HEK293 (cell line): Measurements from ENCODE around the gene NAV1.

Source experiments
- CTCF ChIA-PET: fragments of 350-600 bp; formaldehyde crosslinking; extraction: SDS; loops from one replicate; lab custom pipeline; 2021; ENCODE audit warnings: antibody characterized with exemption; lab: Yijun Ruan, JAX
- POLR2A ChIA-PET: fragments of 300-600 bp; formaldehyde crosslinking; extraction: SDS; loops from one replicate; lab custom pipeline; 2020; ENCODE audit warnings: antibody characterized with exemption, inconsistent platforms; lab: Yijun Ruan, JAX
- H3K27ac ChIP-seq: fragments of 200-500 bp; sonication (Bioruptor generic); 2 replicates; pipeline ENCODE4 v1.5.1; 2014; ENCODE audit warnings: low read depth, low read length, control low read depth, inconsistent platforms; ENCODE audit errors: extremely low read depth
- H3K36me3 ChIP-seq, 2 experiments: fragments of 200-500 bp in 1 of 2; sonication (Bioruptor generic) in 1 of 2; 1 replicate in 1 of 2; 2 replicates in 1 of 2; pipeline ENCODE4 v1.5.1; 2014 to 2017; ENCODE audit warnings: inconsistent platforms in 2 of 2, low read length in 2 of 2; ENCODE audit not compliant: control insufficient read depth in 2 of 2, insufficient read depth in 1 of 2
- H3K4me1 ChIP-seq: fragments of 200-500 bp; sonication (Bioruptor generic); 2 replicates; pipeline ENCODE4 v1.5.1; 2014; ENCODE audit warnings: mild to moderate bottlenecking, low read length, inconsistent platforms; ENCODE audit not compliant: control insufficient read depth, insufficient read depth
- H3K4me3 ChIP-seq: 2 replicates; pipeline ENCODE4 v1.5.1; 2011; ENCODE audit warnings: low read depth, mild to moderate bottlenecking, control low read depth, low read length, moderate library complexity
- H3K9me3 ChIP-seq: fragments of 200-500 bp; sonication (Bioruptor generic); 2 replicates; pipeline ENCODE4 v1.5.1; 2014; ENCODE audit warnings: low read depth, low read length, inconsistent platforms; ENCODE audit not compliant: control insufficient read depth, insufficient read depth
- IKZF3 ChIP-seq: fragments of 450-650 bp; IDR thresholded peaks from 2 replicates; pipeline ENCODE4 v1.5.0; 2018; ENCODE audit warnings: missing biosample characterization, mild to moderate bottlenecking, missing genetic modification characterization, moderate library complexity
- MEIS1 ChIP-seq: sonication (generic); formaldehyde crosslinking; IDR thresholded peaks from 2 replicates; pipeline ENCODE4 v1.8.1; 2022; ENCODE audit warnings: missing genetic modification reagents, mild to moderate bottlenecking, borderline replicate concordance
- SCRT1 ChIP-seq: fragments of 450-650 bp; formaldehyde crosslinking; IDR thresholded peaks from 2 replicates; pipeline ENCODE4 v1.5.1; 2016; ENCODE audit warnings: missing biosample characterization, missing genetic modification characterization, borderline replicate concordance
- SP7 ChIP-seq: fragments of 450-650 bp; formaldehyde crosslinking; IDR thresholded peaks from 2 replicates; pipeline ENCODE4 v1.5.1; 2016; ENCODE audit warnings: missing biosample characterization, missing genetic modification characterization
- ZBTB17 ChIP-seq: fragments of 450-650 bp; formaldehyde crosslinking; IDR thresholded peaks from 2 replicates; pipeline ENCODE4 v1.5.1; 2016; ENCODE audit warnings: missing biosample characterization, missing genetic modification characterization
- ZNF157 ChIP-seq: fragments of 450-650 bp; formaldehyde crosslinking; IDR thresholded peaks from 2 replicates; pipeline ENCODE4 v1.5.1; 2016; ENCODE audit warnings: missing biosample characterization, missing genetic modification characterization
- ZNF16 ChIP-seq: fragments of 450-650 bp; formaldehyde crosslinking; IDR thresholded peaks from 2 replicates; pipeline ENCODE4 v1.5.1; 2016; ENCODE audit warnings: low read depth, missing biosample characterization, missing genetic modification characterization
- ZNF184 ChIP-seq: fragments of 450-650 bp; IDR thresholded peaks from 2 replicates; pipeline ENCODE4 v1.5.1; 2018; ENCODE audit warnings: missing biosample characterization, mild to moderate bottlenecking, missing genetic modification characterization
- ZNF2 ChIP-seq: fragments of 450-650 bp; formaldehyde crosslinking; IDR thresholded peaks from 2 replicates; pipeline ENCODE4 v1.5.1; 2016; ENCODE audit warnings: missing biosample characterization, missing genetic modification characterization
- ZNF202 ChIP-seq: fragments of 450-650 bp; formaldehyde crosslinking; IDR thresholded peaks from 2 replicates; pipeline ENCODE4 v1.5.1; 2016; ENCODE audit warnings: missing biosample characterization, missing genetic modification characterization, borderline replicate concordance
- ZNF302 ChIP-seq: fragments of 450-650 bp; formaldehyde crosslinking; IDR thresholded peaks from 2 replicates; pipeline ENCODE4 v1.5.1; 2016; ENCODE audit warnings: missing biosample characterization, missing genetic modification characterization, low read depth
- ZNF311 ChIP-seq: fragments of 450-650 bp; formaldehyde crosslinking; IDR thresholded peaks from 2 replicates; pipeline ENCODE4 v1.5.1; 2017; ENCODE audit warnings: missing biosample characterization, missing genetic modification characterization, borderline replicate concordance
- ZNF426 ChIP-seq: fragments of 450-650 bp; formaldehyde crosslinking; IDR thresholded peaks from 2 replicates; pipeline ENCODE4 v1.5.1; 2017; ENCODE audit warnings: missing biosample characterization, missing genetic modification characterization, mild to moderate bottlenecking, inconsistent platforms, moderate library complexity
- ZNF548 ChIP-seq: fragments of 450-650 bp; formaldehyde crosslinking; IDR thresholded peaks from 2 replicates; pipeline ENCODE4 v1.5.1; 2016; ENCODE audit warnings: missing biosample characterization, missing genetic modification characterization
- ZNF555 ChIP-seq: fragments of 450-650 bp; formaldehyde crosslinking; conservative IDR thresholded peaks from 2 replicates; pipeline ENCODE4 v1.5.1; 2017; ENCODE audit warnings: missing biosample characterization, mild to moderate bottlenecking, missing genetic modification characterization, inconsistent platforms
- ZNF558 ChIP-seq: fragments of 450-650 bp; formaldehyde crosslinking; IDR thresholded peaks from 2 replicates; pipeline ENCODE4 v1.5.1; 2016; ENCODE audit warnings: missing biosample characterization, missing genetic modification characterization
- ZNF621 ChIP-seq: fragments of 450-650 bp; formaldehyde crosslinking; IDR thresholded peaks from 2 replicates; pipeline ENCODE4 v1.5.1; 2017; ENCODE audit warnings: missing biosample characterization, missing genetic modification characterization
- ZNF626 ChIP-seq: fragments of 450-650 bp; sonication (Bioruptor Pico); formaldehyde crosslinking; IDR thresholded peaks from 2 replicates; pipeline ENCODE4 v1.5.1; 2018; ENCODE audit warnings: missing biosample characterization, missing genetic modification characterization, inconsistent platforms
- ZNF660 ChIP-seq: fragments of 450-650 bp; IDR thresholded peaks from 2 replicates; pipeline ENCODE4 v1.5.1; 2018; ENCODE audit warnings: missing biosample characterization, mild to moderate bottlenecking, missing genetic modification characterization
- ZNF707 ChIP-seq: fragments of 450-650 bp; formaldehyde crosslinking; IDR thresholded peaks from 2 replicates; pipeline ENCODE4 v1.5.1; 2016; ENCODE audit warnings: missing biosample characterization, missing genetic modification characterization
- ZSCAN16 ChIP-seq: fragments of 450-650 bp; formaldehyde crosslinking; IDR thresholded peaks from 2 replicates; pipeline ENCODE4 v1.5.1; 2016; ENCODE audit warnings: missing biosample characterization, missing genetic modification characterization
- ZSCAN30 ChIP-seq: fragments of 450-650 bp; IDR thresholded peaks from 2 replicates; pipeline ENCODE4 v1.5.1; 2018; ENCODE audit warnings: missing biosample characterization, mild to moderate bottlenecking, missing genetic modification characterization, moderate library complexity
- TF ChIP-seq, protein P1 (sequence below): fragments of 450-650 bp; formaldehyde crosslinking; IDR thresholded peaks from 2 replicates; pipeline ENCODE4 v1.5.1; 2016; ENCODE audit warnings: missing biosample characterization, missing genetic modification characterization
- TF ChIP-seq, protein P2 (sequence below): IDR thresholded peaks from 2 replicates; pipeline ENCODE4 v1.6.1; 2011; ENCODE audit warnings: mild to moderate bottlenecking, low read depth, low read length, borderline replicate concordance
- TF ChIP-seq, protein P3 (sequence below): fragments of 450-650 bp; formaldehyde crosslinking; IDR thresholded peaks from 2 replicates; pipeline ENCODE4 v1.5.1; 2017; ENCODE audit warnings: missing biosample characterization, missing genetic modification characterization

The NAV1 gene

DNA sequence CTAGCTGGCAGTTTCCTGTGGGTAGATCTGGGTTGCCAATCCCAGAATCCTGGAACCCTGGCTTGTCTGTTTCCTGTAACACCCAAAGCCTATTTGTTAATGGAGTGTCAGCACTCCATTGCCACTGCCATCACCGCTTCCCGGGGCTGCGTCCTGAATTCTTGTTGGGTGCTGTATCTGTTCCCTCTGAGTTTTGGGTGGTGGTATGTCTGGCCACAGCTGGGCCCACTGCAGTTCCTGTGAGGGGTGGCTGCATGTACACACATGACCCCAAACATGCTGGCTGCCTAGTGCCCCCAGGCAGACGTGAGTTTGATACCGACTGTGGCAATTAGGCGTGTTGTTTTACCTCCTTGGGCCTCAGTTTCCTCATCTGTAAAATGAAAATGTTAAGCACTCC, 29.3 kb downstream of the NAV1 start:
- Histone ChIP-seq H3K4me1 (no peaks in the 10 kb centered on the region), H3K4me3 (no peak overlapping the region), H3K27ac (no peak overlapping the region), H3K9me3 (no peaks in the 10 kb centered on the region), H3K36me3 (no peaks in the 10 kb centered on the region)
- TF ChIP-seq ZNF558 (tag by site-specific recombination) = no peak
- TF ChIP-seq ZSCAN16 (tag by site-specific recombination) = no peak
- no peak for TF ChIP-seq ZNF302 (tag by site-specific recombination)
- TF ChIP-seq, protein P1, sequence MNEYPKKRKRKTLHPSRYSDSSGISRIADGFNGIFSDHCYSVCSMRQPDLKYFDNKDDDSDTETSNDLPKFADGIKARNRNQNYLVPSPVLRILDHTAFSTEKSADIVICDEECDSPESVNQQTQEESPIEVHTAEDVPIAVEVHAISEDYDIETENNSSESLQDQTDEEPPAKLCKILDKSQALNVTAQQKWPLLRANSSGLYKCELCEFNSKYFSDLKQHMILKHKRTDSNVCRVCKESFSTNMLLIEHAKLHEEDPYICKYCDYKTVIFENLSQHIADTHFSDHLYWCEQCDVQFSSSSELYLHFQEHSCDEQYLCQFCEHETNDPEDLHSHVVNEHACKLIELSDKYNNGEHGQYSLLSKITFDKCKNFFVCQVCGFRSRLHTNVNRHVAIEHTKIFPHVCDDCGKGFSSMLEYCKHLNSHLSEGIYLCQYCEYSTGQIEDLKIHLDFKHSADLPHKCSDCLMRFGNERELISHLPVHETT (tag by site-specific recombination) = no peak
- TF ChIP-seq ZNF660 (tag by site-specific recombination) = no peak
- TF ChIP-seq, protein P2, sequence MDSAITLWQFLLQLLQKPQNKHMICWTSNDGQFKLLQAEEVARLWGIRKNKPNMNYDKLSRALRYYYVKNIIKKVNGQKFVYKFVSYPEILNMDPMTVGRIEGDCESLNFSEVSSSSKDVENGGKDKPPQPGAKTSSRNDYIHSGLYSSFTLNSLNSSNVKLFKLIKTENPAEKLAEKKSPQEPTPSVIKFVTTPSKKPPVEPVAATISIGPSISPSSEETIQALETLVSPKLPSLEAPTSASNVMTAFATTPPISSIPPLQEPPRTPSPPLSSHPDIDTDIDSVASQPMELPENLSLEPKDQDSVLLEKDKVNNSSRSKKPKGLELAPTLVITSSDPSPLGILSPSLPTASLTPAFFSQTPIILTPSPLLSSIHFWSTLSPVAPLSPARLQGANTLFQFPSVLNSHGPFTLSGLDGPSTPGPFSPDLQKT = no peak
- no peak for TF ChIP-seq ZBTB17 (tag by site-specific recombination)
- TF ChIP-seq SCRT1 (tag by site-specific recombination) = no peak
- TF ChIP-seq ZNF626 (tag by site-specific recombination) = no peak
- no peak for TF ChIP-seq ZNF548 (tag by site-specific recombination)
- TF ChIP-seq ZNF555 = no peak
- TF ChIP-seq ZNF184 (tag by site-specific recombination) = no peak
- no peak for TF ChIP-seq ZNF621 (tag by site-specific recombination)
- POLR2A ChIA-PET = no interaction called here
- CTCF ChIA-PET = interaction anchor here (0.7 to 1.9 kb wide), 3 partner anchors 9 to 223 kb away, joined by 3 to 17 read pairs (median 8); no protein-coding TSS in a partner anchor

DNA sequence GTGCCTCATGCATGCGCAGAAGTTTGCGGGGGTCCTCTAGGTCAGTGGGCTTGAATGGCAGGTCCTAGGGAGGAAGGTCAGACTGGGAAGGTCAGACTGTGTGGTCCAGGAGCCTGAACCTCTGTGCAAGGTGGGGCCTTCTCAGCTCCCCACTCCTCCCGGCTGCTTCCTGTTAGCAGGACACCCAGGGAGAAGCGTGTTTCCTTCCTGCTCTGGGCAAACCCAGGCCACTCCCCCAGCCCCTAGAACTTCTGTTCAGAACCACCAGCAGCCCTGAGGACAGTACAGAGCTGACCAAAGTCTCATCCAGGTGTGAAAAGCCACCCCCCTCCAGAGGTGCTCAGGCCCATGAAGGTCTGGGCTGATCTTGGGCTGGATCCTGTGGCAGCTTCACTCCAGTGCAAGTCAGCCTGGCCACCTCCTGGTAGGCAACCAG, 29.9 kb downstream of the NAV1 start:
- ChIA-PET POLR2A (no interaction called here), CTCF (interaction anchor here (0.7 to 1.9 kb wide), 6 partner anchors 9 to 226 kb away, joined by 3 to 17 read pairs (median 4); no protein-coding TSS in a partner anchor)
- H3K27ac ChIP-seq = no peak overlapping the region

DNA sequence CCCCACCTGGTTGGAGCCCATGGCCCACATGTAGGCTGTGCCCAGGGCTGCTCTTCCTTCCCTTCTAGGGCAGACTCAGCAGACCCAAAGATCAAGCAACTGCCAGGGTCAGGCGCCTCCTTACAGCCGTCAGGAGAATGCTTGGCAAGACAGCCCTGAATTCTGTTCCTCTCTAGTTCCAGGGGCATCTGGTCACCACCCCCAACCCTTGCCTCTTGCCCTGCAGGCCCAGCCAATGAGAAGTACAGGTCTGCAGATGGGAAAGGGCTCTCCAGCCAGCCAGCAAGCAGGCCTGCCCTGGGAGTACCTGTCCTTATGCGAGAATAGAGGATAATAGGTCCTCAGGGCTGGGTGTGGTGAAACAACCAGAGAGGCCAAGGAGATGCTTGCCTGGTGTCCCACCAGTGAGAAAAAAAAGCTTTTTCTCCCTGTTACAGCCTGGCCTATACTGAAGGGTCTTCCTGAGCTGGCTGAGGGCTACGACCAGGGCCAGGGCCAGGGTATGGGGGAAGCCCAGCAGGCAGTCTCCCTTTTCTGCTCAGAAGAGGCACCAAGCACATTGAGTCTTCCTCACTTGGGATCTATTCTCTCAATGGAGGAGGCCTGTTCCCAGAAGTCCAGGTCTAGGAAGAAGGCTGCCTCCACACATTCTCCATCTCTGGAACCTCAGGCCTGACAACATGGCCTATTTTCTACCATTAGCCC, 31.4 kb downstream of the NAV1 start:
- POLR2A ChIA-PET = no interaction called here
- Histone ChIP-seq H3K4me3 (no peak overlapping the region), H3K36me3 (no peaks in the 10 kb centered on the region), H3K27ac (no peak overlapping the region), H3K4me1 (no peaks in the 10 kb centered on the region), H3K9me3 (no peaks in the 10 kb centered on the region)
- CTCF ChIA-PET = interaction anchor here (0.6 to 1.9 kb wide), 8 partner anchors 11 to 226 kb away, joined by 3 to 17 read pairs (median 4); no protein-coding TSS in a partner anchor
- TF ChIP-seq ZNF426 = no peak
- TF ChIP-seq, protein P3, sequence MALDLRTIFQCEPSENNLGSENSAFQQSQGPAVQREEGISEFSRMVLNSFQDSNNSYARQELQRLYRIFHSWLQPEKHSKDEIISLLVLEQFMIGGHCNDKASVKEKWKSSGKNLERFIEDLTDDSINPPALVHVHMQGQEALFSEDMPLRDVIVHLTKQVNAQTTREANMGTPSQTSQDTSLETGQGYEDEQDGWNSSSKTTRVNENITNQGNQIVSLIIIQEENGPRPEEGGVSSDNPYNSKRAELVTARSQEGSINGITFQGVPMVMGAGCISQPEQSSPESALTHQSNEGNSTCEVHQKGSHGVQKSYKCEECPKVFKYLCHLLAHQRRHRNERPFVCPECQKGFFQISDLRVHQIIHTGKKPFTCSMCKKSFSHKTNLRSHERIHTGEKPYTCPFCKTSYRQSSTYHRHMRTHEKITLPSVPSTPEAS (tag by site-specific recombination) = no peak
- no peak for TF ChIP-seq IKZF3
- TF ChIP-seq ZNF16 (tag by site-specific recombination) = no peak
- TF ChIP-seq ZSCAN30 = no peak
- TF ChIP-seq ZNF202 = no peak
- TF ChIP-seq ZNF311 = no peak
- TF ChIP-seq ZNF2 (tag by site-specific recombination) = no peak
- TF ChIP-seq SP7 (tag by site-specific recombination) = no peak
- no peak for TF ChIP-seq ZNF707 (tag by site-specific recombination)
- no peak for TF ChIP-seq MEIS1 (CRISPR knock-in tag)
- TF ChIP-seq ZNF184 (tag by site-specific recombination) = no peak

More for the DNA sequence above, 29.9 kb downstream of the NAV1 start:
- Histone ChIP-seq H3K36me3 (no peaks in the 10 kb centered on the region), H3K9me3 (no peaks in the 10 kb centered on the region), H3K4me3 (no peak overlapping the region), H3K4me1 (no peaks in the 10 kb centered on the region)
- no peak for TF ChIP-seq ZNF157 (tag by site-specific recombination)
